Mesenteric fat pad (tissue), 1 donor: Measurements from ENCODE around the gene PDCD6IP. TPM values are rescaled to one million over a fixed set of nuclear protein-coding genes. Genes with fewer than 3 reads are reported as not detected.
"Not testable (repeated sequence)": the region's sequence is repeated elsewhere in the genome, so short reads cannot be mapped to it uniquely, and the experiment has no call there.

ENCODE experiments used
- DNase-seq: peaks from one replicate; pipeline ENCODE4 v3.0.0-alpha.2; 2020; ENCODE audit warnings: low spot score
- total RNA-seq: library from RNA; stranded (reverse); fragmentation: NEBNext Ultra II Directional; extraction: Animal tissue kit (Norgen Biotek cat#: 25700); gene quantifications from one replicate; pipeline ENCODE4 v1.2.1, GENCODE V29; 2021
- donor health status: DM: yes; HTN: yes; CAD: no.

Gene PDCD6IP
- total RNA-seq, 1 donor from 2014 or later: 256 TPM

- no peak for DNase-seq
Observed at GRCh38 chr3:33792167-33792892, 6.1 kb upstream of the PDCD6IP start.

GRCh38 chr3:33795131-33795530 lies 3.3 kb upstream of the PDCD6IP start:
- no peak for DNase-seq

GRCh38 chr3:33795856-33796536 lies 2.4 kb upstream of the PDCD6IP start:
- DNase-seq: no peak

GRCh38 chr3:33798113-33798417 lies 365 bp upstream of the PDCD6IP start:
- DNase-seq: no peak

GRCh38 chr3:33799202-33799551 lies 747 bp downstream of the PDCD6IP start:
- no peak for DNase-seq

- DNase-seq: no peak
Observed at GRCh38 chr3:33803252-33803651, 4.8 kb downstream of the PDCD6IP start.

GRCh38 chr3:33803894-33804526 lies 5.6 kb downstream of the PDCD6IP start:
- DNase-seq: no peak

GRCh38 chr3:33807191-33807590 lies 8.8 kb downstream of the PDCD6IP start:
- DNase-seq: no peak

GRCh38 chr3:33808559-33808958 lies 10.1 kb downstream of the PDCD6IP start:
- DNase-seq: no peak

GRCh38 chr3:33810545-33810944 lies 12.1 kb downstream of the PDCD6IP start:
- DNase-seq: no peak

- no peak for DNase-seq
Observed at GRCh38 chr3:33821989-33822388, 23.6 kb downstream of the PDCD6IP start.

- no peak for DNase-seq
Observed at GRCh38 chr3:33823821-33824220, 25.4 kb downstream of the PDCD6IP start.

GRCh38 chr3:33825111-33825510 lies 26.7 kb downstream of the PDCD6IP start:
- no peak for DNase-seq

GRCh38 chr3:33826206-33826605 lies 27.8 kb downstream of the PDCD6IP start:
- no peak for DNase-seq

GRCh38 chr3:33826688-33827087 lies 28.3 kb downstream of the PDCD6IP start:
- no peak for DNase-seq

- no peak for DNase-seq
Observed at GRCh38 chr3:33829720-33830119, 31.3 kb downstream of the PDCD6IP start.

- no peak for DNase-seq
Observed at GRCh38 chr3:33831053-33831452, 32.6 kb downstream of the PDCD6IP start.

GRCh38 chr3:33833408-33834095 lies 35.1 kb downstream of the PDCD6IP start:
- DNase-seq: no peak

GRCh38 chr3:33834096-33834453 lies 35.6 kb downstream of the PDCD6IP start:
- no peak for DNase-seq

- DNase-seq: not testable (repeated sequence)
Observed at GRCh38 chr3:33837182-33837581, 38.8 kb downstream of the PDCD6IP start.

- DNase-seq: no peak
Observed at GRCh38 chr3:33839283-33839682, 40.9 kb downstream of the PDCD6IP start.

GRCh38 chr3:33840179-33840578 lies 41.7 kb downstream of the PDCD6IP start:
- DNase-seq: no peak
